Gastrocnemius medialis (tissue), 4 donors: ENCODE results near the gene AHCYL1.

ENCODE experiments used
- POLR2A ChIP-seq, 2 donors: fragments of 450-650 bp; IDR thresholded peaks; one replicate each; pipeline ENCODE4 v1.6.1; 2017; ENCODE audit warnings: antibody characterized with exemption in 2 of 2, mild to moderate bottlenecking in 2 of 2, moderate library complexity in 2 of 2
- TF ChIP-seq, protein P1 (sequence below), 5 experiments: fragments of 450-650 bp in 3 of 5; fragments of 200-600 bp in 2 of 5; sonication (generic) in 2 of 5; IDR thresholded peaks in 4 of 5; conservative IDR thresholded peaks in 1 of 5; 1 replicate in 4 of 5; 2 replicates in 1 of 5; pipeline ENCODE4 v1.5.1; 2016 to 2019; ENCODE audit warnings: antibody characterized with exemption in 5 of 5, mild to moderate bottlenecking in 3 of 5, moderate library complexity in 3 of 5

- TF ChIP-seq, protein P1, sequence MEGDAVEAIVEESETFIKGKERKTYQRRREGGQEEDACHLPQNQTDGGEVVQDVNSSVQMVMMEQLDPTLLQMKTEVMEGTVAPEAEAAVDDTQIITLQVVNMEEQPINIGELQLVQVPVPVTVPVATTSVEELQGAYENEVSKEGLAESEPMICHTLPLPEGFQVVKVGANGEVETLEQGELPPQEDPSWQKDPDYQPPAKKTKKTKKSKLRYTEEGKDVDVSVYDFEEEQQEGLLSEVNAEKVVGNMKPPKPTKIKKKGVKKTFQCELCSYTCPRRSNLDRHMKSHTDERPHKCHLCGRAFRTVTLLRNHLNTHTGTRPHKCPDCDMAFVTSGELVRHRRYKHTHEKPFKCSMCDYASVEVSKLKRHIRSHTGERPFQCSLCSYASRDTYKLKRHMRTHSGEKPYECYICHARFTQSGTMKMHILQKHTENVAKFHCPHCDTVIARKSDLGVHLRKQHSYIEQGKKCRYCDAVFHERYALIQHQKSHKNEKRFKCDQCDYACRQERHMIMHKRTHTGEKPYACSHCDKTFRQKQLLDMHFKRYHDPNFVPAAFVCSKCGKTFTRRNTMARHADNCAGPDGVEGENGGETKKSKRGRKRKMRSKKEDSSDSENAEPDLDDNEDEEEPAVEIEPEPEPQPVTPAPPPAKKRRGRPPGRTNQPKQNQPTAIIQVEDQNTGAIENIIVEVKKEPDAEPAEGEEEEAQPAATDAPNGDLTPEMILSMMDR (IDR thresholded peaks at IDR 0.05 in 4 of 5, conservative IDR thresholded peaks at IDR 0.05 in 1 of 5), result no peak
- no peak for TF ChIP-seq POLR2A (IDR thresholded peaks at IDR 0.05)
These were observed 11.9 kb downstream of the AHCYL1 start for GRCh38 chr1:109996476-109996875.
